ENCODE measurements around the gene EXOG.

DNA sequence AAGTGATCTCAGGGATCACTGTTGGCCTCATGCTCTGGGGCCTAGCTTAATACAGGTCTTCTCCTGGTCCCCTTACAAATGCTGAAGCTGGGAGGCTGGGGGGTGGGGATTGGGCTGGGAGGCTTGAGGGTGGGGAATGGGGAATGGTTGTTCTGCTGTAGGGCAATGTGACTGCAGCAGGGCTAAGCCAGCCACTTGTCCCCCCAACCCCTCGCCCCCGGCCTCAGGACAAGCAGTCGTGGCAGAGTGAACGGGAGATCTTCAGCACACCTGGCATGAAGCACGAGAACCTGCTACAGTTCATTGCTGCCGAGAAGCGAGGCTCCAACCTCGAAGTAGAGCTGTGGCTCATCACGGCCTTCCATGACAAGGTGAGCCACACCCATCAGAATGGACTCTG lies 17.2 kb upstream of the EXOG start:
- TF ChIP-seq, protein P1, sequence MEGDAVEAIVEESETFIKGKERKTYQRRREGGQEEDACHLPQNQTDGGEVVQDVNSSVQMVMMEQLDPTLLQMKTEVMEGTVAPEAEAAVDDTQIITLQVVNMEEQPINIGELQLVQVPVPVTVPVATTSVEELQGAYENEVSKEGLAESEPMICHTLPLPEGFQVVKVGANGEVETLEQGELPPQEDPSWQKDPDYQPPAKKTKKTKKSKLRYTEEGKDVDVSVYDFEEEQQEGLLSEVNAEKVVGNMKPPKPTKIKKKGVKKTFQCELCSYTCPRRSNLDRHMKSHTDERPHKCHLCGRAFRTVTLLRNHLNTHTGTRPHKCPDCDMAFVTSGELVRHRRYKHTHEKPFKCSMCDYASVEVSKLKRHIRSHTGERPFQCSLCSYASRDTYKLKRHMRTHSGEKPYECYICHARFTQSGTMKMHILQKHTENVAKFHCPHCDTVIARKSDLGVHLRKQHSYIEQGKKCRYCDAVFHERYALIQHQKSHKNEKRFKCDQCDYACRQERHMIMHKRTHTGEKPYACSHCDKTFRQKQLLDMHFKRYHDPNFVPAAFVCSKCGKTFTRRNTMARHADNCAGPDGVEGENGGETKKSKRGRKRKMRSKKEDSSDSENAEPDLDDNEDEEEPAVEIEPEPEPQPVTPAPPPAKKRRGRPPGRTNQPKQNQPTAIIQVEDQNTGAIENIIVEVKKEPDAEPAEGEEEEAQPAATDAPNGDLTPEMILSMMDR (IDR thresholded peaks at IDR 0.05) = no peak
- TF ChIP-seq POLR2A (IDR thresholded peaks at IDR 0.05) = no peak
- no peak for TF ChIP-seq POLR2AphosphoS5 (IDR thresholded peaks at IDR 0.05)

Measured in prostate gland (tissue), 2 donors.